ENCODE measurements around the gene ETFRF1. TPM values are rescaled to one million over a fixed set of nuclear protein-coding genes. Genes with fewer than 3 reads are reported as not detected.

ETFRF1 gene
- total RNA-seq, 1 experiment from 2014 or later: 5.9 TPM

DNA sequence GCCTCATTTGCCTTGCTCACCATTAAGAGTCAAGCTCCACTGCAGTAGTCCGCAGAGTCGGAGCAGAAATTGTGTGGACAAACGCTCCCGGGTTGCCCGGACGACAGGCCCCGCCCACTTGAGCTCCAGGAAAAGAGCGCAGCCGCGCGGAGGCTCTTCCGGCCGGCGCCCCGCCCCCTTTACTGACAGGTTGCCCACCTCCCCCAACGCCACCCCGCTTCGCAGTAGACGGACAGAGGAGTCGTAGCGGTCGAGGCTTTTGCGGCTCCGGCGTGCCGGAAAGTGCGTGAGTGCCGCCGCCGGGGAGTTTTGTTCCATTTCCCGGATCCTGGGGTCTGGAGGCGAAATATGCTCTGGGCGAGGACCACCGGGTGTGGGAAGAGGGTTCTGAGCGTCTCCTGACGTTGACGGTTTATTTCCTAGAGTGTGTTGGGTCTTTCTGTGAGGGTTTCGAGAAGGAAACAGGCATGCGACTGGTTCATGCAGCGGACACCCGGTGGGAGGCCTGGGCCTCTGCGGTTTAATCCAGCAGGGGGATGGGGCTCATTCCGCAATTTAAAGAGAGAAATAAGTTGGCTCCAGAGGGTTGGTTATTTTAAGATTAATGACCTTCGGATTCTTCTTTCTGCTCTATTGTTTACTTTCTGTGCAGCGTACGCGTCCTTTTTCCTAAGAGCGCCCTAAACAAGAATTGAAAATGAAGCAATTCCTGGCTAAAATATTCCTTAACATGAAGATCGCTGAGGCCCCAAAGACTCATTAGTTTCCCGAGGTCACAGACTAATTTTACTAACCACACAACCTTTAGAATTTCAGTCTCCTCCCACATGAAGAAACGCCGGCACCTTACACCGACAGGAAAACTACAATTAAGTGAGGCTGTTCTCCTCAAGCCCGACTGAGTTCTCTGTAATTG is at the start of gene ETFRF1, which contains the start of gene DNAI7 (continued):
- TF ChIP-seq, protein P1, sequence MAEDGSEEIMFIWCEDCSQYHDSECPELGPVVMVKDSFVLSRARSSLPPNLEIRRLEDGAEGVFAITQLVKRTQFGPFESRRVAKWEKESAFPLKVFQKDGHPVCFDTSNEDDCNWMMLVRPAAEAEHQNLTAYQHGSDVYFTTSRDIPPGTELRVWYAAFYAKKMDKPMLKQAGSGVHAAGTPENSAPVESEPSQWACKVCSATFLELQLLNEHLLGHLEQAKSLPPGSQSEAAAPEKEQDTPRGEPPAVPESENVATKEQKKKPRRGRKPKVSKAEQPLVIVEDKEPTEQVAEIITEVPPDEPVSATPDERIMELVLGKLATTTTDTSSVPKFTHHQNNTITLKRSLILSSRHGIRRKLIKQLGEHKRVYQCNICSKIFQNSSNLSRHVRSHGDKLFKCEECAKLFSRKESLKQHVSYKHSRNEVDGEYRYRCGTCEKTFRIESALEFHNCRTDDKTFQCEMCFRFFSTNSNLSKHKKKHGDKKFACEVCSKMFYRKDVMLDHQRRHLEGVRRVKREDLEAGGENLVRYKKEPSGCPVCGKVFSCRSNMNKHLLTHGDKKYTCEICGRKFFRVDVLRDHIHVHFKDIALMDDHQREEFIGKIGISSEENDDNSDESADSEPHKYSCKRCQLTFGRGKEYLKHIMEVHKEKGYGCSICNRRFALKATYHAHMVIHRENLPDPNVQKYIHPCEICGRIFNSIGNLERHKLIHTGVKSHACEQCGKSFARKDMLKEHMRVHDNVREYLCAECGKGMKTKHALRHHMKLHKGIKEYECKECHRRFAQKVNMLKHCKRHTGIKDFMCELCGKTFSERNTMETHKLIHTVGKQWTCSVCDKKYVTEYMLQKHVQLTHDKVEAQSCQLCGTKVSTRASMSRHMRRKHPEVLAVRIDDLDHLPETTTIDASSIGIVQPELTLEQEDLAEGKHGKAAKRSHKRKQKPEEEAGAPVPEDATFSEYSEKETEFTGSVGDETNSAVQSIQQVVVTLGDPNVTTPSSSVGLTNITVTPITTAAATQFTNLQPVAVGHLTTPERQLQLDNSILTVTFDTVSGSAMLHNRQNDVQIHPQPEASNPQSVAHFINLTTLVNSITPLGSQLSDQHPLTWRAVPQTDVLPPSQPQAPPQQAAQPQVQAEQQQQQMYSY (CRISPR knock-in tag; IDR thresholded peaks at IDR 0.05): no peak
- TF ChIP-seq RORB (CRISPR knock-in tag; IDR thresholded peaks at IDR 0.05) (no peak), GABPB1 (CRISPR knock-in tag; IDR thresholded peaks at IDR 0.05) (peak; percentile 57; the same call in 1 of the 2 replicates), ZNF232 (CRISPR knock-in tag; IDR thresholded peaks at IDR 0.05) (0 out of 2 replicates have a peak, but pooled peaks have one; percentile 10)

DNA sequence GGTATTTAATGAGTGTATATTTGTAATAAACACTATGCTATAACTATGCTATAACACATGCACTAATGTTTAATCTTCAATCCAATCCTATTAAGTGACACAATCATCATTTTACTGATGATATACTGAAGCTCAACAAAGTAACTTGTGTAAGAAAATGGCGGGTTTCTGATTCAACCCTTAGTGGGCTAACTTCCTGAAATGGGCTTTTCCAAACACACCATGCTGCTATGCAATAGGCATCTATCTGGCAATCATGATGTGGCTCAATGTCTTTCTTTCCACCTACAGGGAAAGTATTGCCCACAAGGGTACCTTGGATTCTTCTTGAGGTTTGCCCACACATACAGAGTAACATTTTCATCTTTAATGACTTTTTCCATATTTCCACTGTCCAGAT is 48.4 kb upstream of the ETFRF1 start:
- H3K27me3 Mint-ChIP-seq (ENCODE audit: low read depth): no peaks in the 10 kb centered on the region
- H3K4me1 Mint-ChIP-seq: peaks cover 5% of the 10 kb centered on the region
- DNase-seq (ENCODE audit: low spot score): no peak
- H3K9me3 Mint-ChIP-seq: no peaks in the 10 kb centered on the region
- no peak overlapping the region for H3K27ac Mint-ChIP-seq
- ATAC-seq: no peak
- POLR2A ChIA-PET: interaction anchor here (0.7 kb wide), 1 partner anchor 9 kb away, joined by 4 read pairs; no protein-coding TSS in a partner anchor
- CTCF ChIA-PET: no interaction called here
- TF ChIP-seq ELF4 (CRISPR knock-in tag; IDR thresholded peaks at IDR 0.05; ENCODE audit: low read depth): no peak
- TF ChIP-seq, protein P2, sequence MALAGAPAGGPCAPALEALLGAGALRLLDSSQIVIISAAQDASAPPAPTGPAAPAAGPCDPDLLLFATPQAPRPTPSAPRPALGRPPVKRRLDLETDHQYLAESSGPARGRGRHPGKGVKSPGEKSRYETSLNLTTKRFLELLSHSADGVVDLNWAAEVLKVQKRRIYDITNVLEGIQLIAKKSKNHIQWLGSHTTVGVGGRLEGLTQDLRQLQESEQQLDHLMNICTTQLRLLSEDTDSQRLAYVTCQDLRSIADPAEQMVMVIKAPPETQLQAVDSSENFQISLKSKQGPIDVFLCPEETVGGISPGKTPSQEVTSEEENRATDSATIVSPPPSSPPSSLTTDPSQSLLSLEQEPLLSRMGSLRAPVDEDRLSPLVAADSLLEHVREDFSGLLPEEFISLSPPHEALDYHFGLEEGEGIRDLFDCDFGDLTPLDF (CRISPR knock-in tag; IDR thresholded peaks at IDR 0.05): no peak
- no peak for TF ChIP-seq RELA (CRISPR knock-in tag; IDR thresholded peaks at IDR 0.05; ENCODE audit: borderline replicate concordance)
- TF ChIP-seq, protein P3, sequence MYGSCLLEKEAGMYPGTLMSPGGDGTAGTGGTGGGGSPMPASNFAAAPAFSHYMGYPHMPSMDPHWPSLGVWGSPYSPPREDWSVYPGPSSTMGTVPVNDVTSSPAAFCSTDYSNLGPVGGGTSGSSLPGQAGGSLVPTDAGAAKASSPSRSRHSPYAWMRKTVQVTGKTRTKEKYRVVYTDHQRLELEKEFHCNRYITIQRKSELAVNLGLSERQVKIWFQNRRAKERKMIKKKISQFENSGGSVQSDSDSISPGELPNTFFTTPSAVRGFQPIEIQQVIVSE (CRISPR knock-in tag; IDR thresholded peaks at IDR 0.05; ENCODE audit: borderline replicate concordance): no peak
- no peak for TF ChIP-seq GABPB1 (CRISPR knock-in tag; IDR thresholded peaks at IDR 0.05)
- TF ChIP-seq, protein P4, sequence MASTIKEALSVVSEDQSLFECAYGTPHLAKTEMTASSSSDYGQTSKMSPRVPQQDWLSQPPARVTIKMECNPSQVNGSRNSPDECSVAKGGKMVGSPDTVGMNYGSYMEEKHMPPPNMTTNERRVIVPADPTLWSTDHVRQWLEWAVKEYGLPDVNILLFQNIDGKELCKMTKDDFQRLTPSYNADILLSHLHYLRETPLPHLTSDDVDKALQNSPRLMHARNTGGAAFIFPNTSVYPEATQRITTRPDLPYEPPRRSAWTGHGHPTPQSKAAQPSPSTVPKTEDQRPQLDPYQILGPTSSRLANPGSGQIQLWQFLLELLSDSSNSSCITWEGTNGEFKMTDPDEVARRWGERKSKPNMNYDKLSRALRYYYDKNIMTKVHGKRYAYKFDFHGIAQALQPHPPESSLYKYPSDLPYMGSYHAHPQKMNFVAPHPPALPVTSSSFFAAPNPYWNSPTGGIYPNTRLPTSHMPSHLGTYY (CRISPR knock-in tag; IDR thresholded peaks at IDR 0.05): no peak
- TF ChIP-seq FOXJ3 (CRISPR knock-in tag; IDR thresholded peaks at IDR 0.05; ENCODE audit: borderline replicate concordance): no peak
- TF ChIP-seq, protein P5, sequence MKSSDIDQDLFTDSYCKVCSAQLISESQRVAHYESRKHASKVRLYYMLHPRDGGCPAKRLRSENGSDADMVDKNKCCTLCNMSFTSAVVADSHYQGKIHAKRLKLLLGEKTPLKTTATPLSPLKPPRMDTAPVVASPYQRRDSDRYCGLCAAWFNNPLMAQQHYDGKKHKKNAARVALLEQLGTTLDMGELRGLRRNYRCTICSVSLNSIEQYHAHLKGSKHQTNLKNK (CRISPR knock-in tag; IDR thresholded peaks at IDR 0.05): no peak
- TF ChIP-seq, protein P6, sequence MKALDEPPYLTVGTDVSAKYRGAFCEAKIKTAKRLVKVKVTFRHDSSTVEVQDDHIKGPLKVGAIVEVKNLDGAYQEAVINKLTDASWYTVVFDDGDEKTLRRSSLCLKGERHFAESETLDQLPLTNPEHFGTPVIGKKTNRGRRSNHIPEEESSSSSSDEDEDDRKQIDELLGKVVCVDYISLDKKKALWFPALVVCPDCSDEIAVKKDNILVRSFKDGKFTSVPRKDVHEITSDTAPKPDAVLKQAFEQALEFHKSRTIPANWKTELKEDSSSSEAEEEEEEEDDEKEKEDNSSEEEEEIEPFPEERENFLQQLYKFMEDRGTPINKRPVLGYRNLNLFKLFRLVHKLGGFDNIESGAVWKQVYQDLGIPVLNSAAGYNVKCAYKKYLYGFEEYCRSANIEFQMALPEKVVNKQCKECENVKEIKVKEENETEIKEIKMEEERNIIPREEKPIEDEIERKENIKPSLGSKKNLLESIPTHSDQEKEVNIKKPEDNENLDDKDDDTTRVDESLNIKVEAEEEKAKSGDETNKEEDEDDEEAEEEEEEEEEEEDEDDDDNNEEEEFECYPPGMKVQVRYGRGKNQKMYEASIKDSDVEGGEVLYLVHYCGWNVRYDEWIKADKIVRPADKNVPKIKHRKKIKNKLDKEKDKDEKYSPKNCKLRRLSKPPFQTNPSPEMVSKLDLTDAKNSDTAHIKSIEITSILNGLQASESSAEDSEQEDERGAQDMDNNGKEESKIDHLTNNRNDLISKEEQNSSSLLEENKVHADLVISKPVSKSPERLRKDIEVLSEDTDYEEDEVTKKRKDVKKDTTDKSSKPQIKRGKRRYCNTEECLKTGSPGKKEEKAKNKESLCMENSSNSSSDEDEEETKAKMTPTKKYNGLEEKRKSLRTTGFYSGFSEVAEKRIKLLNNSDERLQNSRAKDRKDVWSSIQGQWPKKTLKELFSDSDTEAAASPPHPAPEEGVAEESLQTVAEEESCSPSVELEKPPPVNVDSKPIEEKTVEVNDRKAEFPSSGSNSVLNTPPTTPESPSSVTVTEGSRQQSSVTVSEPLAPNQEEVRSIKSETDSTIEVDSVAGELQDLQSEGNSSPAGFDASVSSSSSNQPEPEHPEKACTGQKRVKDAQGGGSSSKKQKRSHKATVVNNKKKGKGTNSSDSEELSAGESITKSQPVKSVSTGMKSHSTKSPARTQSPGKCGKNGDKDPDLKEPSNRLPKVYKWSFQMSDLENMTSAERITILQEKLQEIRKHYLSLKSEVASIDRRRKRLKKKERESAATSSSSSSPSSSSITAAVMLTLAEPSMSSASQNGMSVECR (CRISPR knock-in tag; IDR thresholded peaks at IDR 0.05; ENCODE audit: borderline replicate concordance): no peak
- TF ChIP-seq ZNF263 (CRISPR knock-in tag; IDR thresholded peaks at IDR 0.05; ENCODE audit: low read depth): no peak
- no peak overlapping the region for H3K4me3 Mint-ChIP-seq
- H3K36me3 Mint-ChIP-seq: no peaks in the 10 kb centered on the region
